Large intestine (tissue), 3 donors: ENCODE measurements around the gene RABAC1. TPM values are rescaled to one million over a fixed set of nuclear protein-coding genes. Genes with fewer than 3 reads are reported as not detected.
"Not testable (repeated sequence)": the region's sequence is repeated elsewhere in the genome, so short reads cannot be mapped to it uniquely, and the experiment has no call there.

Experiments used
- DNase-seq, 2 donors: peaks; one replicate each; pipeline versions ENCODE4 v3.0.0 to v3.0.0-alpha.2; 2013
- H3K27ac ChIP-seq: one replicate; pipeline ENCODE4 v1.5.1; 2013; ENCODE audit warnings: low read length
- H3K27me3 ChIP-seq: 2 replicates; pipeline ENCODE4 v1.6.1; 2013; ENCODE audit warnings: low read length; ENCODE audit not compliant: control insufficient read depth, insufficient read depth
- H3K36me3 ChIP-seq: 2 replicates; pipeline ENCODE4 v1.6.1; 2013; ENCODE audit warnings: low read length; ENCODE audit not compliant: control insufficient read depth, insufficient read depth
- H3K4me1 ChIP-seq: one replicate; pipeline ENCODE4 v1.6.1; 2013; ENCODE audit warnings: low read length; ENCODE audit not compliant: control insufficient read depth, insufficient read depth
- H3K4me3 ChIP-seq: one replicate; pipeline ENCODE4 v1.5.1; 2013; ENCODE audit warnings: low read length
- H3K9me3 ChIP-seq: one replicate; pipeline ENCODE4 v1.6.1; 2013; ENCODE audit warnings: mild to moderate bottlenecking, low read depth, low read length, moderate library complexity; ENCODE audit not compliant: control insufficient read depth
- WGBS: methylation state at CpG from one replicate; pipeline ENCODE4 v1.1.5; 2013; ENCODE audit warnings: low lambda C conversion rate; ENCODE audit not compliant: insufficient coverage; 5-methylcytosine and 5-hydroxymethylcytosine counted together
- polyA plus RNA-seq: library from polyadenylated mRNA; unstranded; fragments of 120-200 nt; gene quantifications from one replicate; pipeline ENCODE4 v1.2.1, GENCODE V29; 2013

The RABAC1 gene
- polyA plus RNA-seq, 1 donor, result 82.4 TPM

- WGBS, result 14% methylated on average over 1 of the region's 38 CpGs
- H3K9me3 ChIP-seq, result peaks cover 10% of the 10 kb centered on the region
- peaks cover 6% of the 10 kb centered on the region for H3K4me1 ChIP-seq
- no peaks in the 10 kb centered on the region for H3K36me3 ChIP-seq
- H3K4me3 ChIP-seq, result no peak overlapping the region
- no peak for DNase-seq
- H3K27ac ChIP-seq, result no peak overlapping the region
- H3K27me3 ChIP-seq, result peaks cover 99% of the 10 kb centered on the region
Measured at GRCh38 chr19:41915021-41915775, 43.9 kb downstream of the RABAC1 start.

GRCh38 chr19:41914424-41914834 lies 44.7 kb downstream of the RABAC1 start:
- not testable (repeated sequence) for H3K36me3 ChIP-seq, H3K4me3 ChIP-seq, DNase-seq, H3K9me3 ChIP-seq, H3K4me1 ChIP-seq, H3K27ac ChIP-seq
- H3K27me3 ChIP-seq, result peaks cover 95% of the 10 kb centered on the region
- WGBS, result 10% methylated on average over 2 of the region's 5 CpGs

GRCh38 chr19:41913538-41914423 lies 45.3 kb downstream of the RABAC1 start:
- H3K27me3 ChIP-seq, result peaks cover 89% of the 10 kb centered on the region
- 12% methylated on average over 6 of the region's 21 CpGs for WGBS

GRCh38 chr19:41912899-41913537 lies 46.1 kb downstream of the RABAC1 start:
- no peaks in the 10 kb centered on the region for H3K9me3 ChIP-seq
- H3K27me3 ChIP-seq, result peaks cover 82% of the 10 kb centered on the region
- H3K4me3 ChIP-seq, result no peak overlapping the region
- H3K4me1 ChIP-seq, result peaks cover 6% of the 10 kb centered on the region
- no peak overlapping the region for H3K27ac ChIP-seq
- no peak for DNase-seq
- peaks cover under 1% of the 10 kb centered on the region for H3K36me3 ChIP-seq
- WGBS, result no CpG with 5 or more reads among the region's 51 CpGs

More at GRCh38 chr19:41913538-41914423, 45.3 kb downstream of the RABAC1 start:
- DNase-seq, result no peak
- Histone ChIP-seq H3K27ac (no peak overlapping the region), H3K36me3 (no peaks in the 10 kb centered on the region), H3K4me3 (no peak overlapping the region), H3K9me3 (peaks cover 7% of the 10 kb centered on the region), H3K4me1 (peaks cover 6% of the 10 kb centered on the region)

GRCh38 chr19:41911889-41912731 lies 47.0 kb downstream of the RABAC1 start:
- Histone ChIP-seq H3K4me1 (peaks cover 6% of the 10 kb centered on the region), H3K9me3 (no peaks in the 10 kb centered on the region), H3K36me3 (peaks cover 6% of the 10 kb centered on the region), H3K27ac (no peak overlapping the region), H3K4me3 (no peak overlapping the region), H3K27me3 (peaks cover 73% of the 10 kb centered on the region)
- no peak for DNase-seq
- no CpG with 5 or more reads among the region's 29 CpGs for WGBS

DNA sequence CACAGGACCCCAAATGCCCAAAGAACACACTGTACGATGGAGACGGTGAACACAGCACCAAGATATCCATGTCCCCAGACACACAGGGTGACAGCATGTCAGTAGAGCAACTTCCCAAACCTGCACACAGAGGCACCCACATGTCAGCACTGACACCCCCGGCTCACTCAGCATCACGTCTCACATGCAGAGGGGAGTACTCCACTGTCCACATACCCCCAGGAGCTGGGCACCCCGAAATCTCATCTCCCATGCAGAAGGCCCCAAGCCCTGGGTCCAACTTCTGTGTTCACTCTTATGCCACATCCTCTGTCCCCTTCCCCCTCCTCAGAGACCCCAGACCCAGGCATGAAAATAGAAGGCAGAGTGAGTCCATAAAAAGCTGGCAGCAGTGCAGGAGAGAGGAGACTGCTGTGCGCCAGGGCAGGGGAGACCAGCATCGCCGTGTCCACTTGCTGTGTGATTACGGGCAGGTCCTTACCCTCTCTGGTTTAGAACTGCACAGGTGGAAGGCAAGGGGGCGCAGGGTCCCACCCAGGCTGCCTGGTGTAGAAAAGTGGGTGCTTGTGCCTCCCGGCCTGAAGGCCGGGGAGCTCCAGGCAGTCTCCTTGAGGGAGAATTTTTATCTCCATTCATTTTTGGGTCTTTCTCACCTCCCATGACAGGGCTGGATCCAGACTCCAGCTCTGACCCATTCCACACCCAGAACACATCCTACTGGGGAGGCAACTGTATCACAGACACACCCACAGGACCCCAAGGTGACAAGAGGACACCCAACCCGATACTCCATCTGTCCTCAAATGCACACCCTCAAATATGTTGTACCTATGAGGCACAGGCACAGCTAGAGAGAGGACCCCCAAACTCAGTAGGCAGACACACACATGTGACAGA lies 47.9 kb downstream of the RABAC1 start:
- peaks cover 64% of the 10 kb centered on the region for H3K27me3 ChIP-seq
- peaks cover 15% of the 10 kb centered on the region for H3K36me3 ChIP-seq
- WGBS, result no CpG with 5 or more reads among the region's 13 CpGs
- peaks cover 8% of the 10 kb centered on the region for H3K4me1 ChIP-seq
- H3K4me3 ChIP-seq, result no peak overlapping the region
- DNase-seq, result no peak
- no peak overlapping the region for H3K27ac ChIP-seq
- no peaks in the 10 kb centered on the region for H3K9me3 ChIP-seq

- no peak overlapping the region for H3K27ac ChIP-seq
- no peak overlapping the region for H3K4me3 ChIP-seq
- no peak for DNase-seq
- no CpG with 5 or more reads among the region's 12 CpGs for WGBS
- H3K9me3 ChIP-seq, result no peaks in the 10 kb centered on the region
- H3K4me1 ChIP-seq, result peaks cover 10% of the 10 kb centered on the region
- H3K27me3 ChIP-seq, result peaks cover 56% of the 10 kb centered on the region
- H3K36me3 ChIP-seq, result peaks cover 23% of the 10 kb centered on the region
Measured at GRCh38 chr19:41910240-41910991, 48.7 kb downstream of the RABAC1 start.

DNA sequence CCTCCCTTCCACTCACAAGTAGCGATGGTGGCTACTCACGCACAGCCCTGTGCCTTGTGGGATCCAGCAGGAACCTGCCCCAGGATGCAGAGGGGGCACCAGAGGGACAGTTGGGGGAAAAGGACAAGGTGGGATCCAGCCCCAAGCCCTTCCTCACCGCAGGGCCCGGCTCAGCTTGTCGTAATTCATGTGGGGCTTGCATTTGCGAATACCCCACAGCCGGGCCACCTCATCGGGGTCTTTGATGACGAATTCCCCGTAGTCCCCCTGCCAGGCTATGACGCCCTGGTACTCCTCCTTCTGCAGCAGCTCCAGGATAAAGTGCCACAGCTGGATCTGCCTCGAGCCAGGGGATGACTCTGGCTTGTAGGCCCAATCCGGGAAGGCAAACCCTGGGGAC lies 49.4 kb downstream of the RABAC1 start:
- no peak overlapping the region for H3K4me3 ChIP-seq
- H3K36me3 ChIP-seq, result peaks cover 30% of the 10 kb centered on the region
- no CpG with 5 or more reads among the region's 13 CpGs for WGBS
- H3K27me3 ChIP-seq, result peaks cover 49% of the 10 kb centered on the region
- no peak for DNase-seq
- no peaks in the 10 kb centered on the region for H3K9me3 ChIP-seq
- H3K4me1 ChIP-seq, result peaks cover 13% of the 10 kb centered on the region
- no peak overlapping the region for H3K27ac ChIP-seq
